Upper lobe of left lung (tissue), 6 donors: ENCODE data around the gene CEP170. TPM values are rescaled to one million over a fixed set of nuclear protein-coding genes. Genes with fewer than 3 reads are reported as not detected.
"Not testable (repeated sequence)": the region's sequence is repeated elsewhere in the genome, so short reads cannot be mapped to it uniquely, and the experiment has no call there.

Experiments used
- ATAC-seq, 2 donors: fragments of 200-7000 bp; cut with Tn5 transposase; one replicate each; pipeline ENCODE4 v1.9.1; 2022; ENCODE audit warnings: mild to moderate bottlenecking in 2 of 2, moderate library complexity in 2 of 2; ENCODE audit not compliant: low FRiP score in 2 of 2
- DNase-seq, 2 donors: peaks; one replicate each; pipeline ENCODE4 v3.0.0-alpha.2; 2019 to 2020
- H3K27ac ChIP-seq, 4 donors: fragments of 200-600 bp; sonication (generic); one replicate each; pipeline ENCODE4 v1.5.1; 2016 to 2019
- H3K27me3 ChIP-seq, 4 donors: fragments of 200-600 bp; sonication (generic); one replicate each; pipeline ENCODE4 v1.5.1; 2017 to 2019
- H3K36me3 ChIP-seq, 4 donors: fragments of 200-600 bp; sonication (generic); one replicate each; pipeline ENCODE4 v1.5.1; 2016 to 2019
- H3K4me1 ChIP-seq, 4 donors: fragments of 200-600 bp; sonication (generic); one replicate each; pipeline ENCODE4 v1.5.1; 2018 to 2019
- H3K4me3 ChIP-seq, 4 donors: fragments of 200-600 bp; sonication (generic); one replicate each; pipeline ENCODE4 v1.5.1; 2017 to 2019; ENCODE audit warnings: mild to moderate bottlenecking in 2 of 4, moderate library complexity in 1 of 4
- H3K9me3 ChIP-seq, 4 donors: fragments of 200-600 bp; sonication (generic); one replicate each; pipeline ENCODE4 v1.5.1; 2018 to 2019
- CTCF ChIP-seq, 6 experiments: fragments of 450-650 bp in 4 of 6; fragments of 200-600 bp in 2 of 6; sonication (generic) in 2 of 6; IDR thresholded peaks; one replicate each; pipeline ENCODE4 v1.5.1; 2016 to 2019; ENCODE audit warnings: antibody characterized with exemption in 6 of 6
- POLR2A ChIP-seq, 4 donors: fragments of 450-650 bp; IDR thresholded peaks; one replicate each; pipeline ENCODE4 v1.5.1; 2016 to 2017; ENCODE audit warnings: antibody characterized with exemption in 4 of 4, mild to moderate bottlenecking in 2 of 4
- POLR2AphosphoS5 ChIP-seq, 2 donors: sonication (generic); formaldehyde crosslinking; IDR thresholded peaks; one replicate each; pipeline ENCODE4 v1.5.1; 2017; ENCODE audit warnings: antibody characterized with exemption in 2 of 2
- WGBS, 2 donors: methylation state at CpG; one replicate each; pipeline ENCODE4 v1.1.5; 2017 to 2018; 5-methylcytosine and 5-hydroxymethylcytosine counted together
- small RNA-seq, 4 donors: library from RNA; depleted of rRNA; stranded (forward); fragments of <200 nt; gene quantifications; one replicate each; pipeline ENCODE3, GENCODE V24; 2016
- total RNA-seq, 6 donors: library from RNA; depleted of rRNA in 4 of 6; stranded (reverse); fragments of >200 nt in 4 of 6; gene quantifications; one replicate each; pipeline versions ENCODE4 v1.1.0 to v1.2.1, GENCODE V29; 2016 to 2021
- donor health status: DM: no; HTN: no; CAD: no; lungs with moderate emphysema.
- donor health status: DM: no; HTN: yes; CAD: no; lungs with severe emphysema.

Gene CEP170
- total RNA-seq, 6 donors from 2014 or later, result 47.6 to 160 (median 88.6) TPM

GRCh38 chr1:243114769-243115168 is 140.3 kb downstream of the CEP170 start:
- H3K27ac ChIP-seq, H3K4me1 ChIP-seq, H3K36me3 ChIP-seq, H3K9me3 ChIP-seq, DNase-seq, ATAC-seq, H3K4me3 ChIP-seq, H3K27me3 ChIP-seq: not testable (repeated sequence)
- 86% methylated on average over 3 of the region's 3 CpGs; no CpG with 5 or more reads in 1 of the 2 donors for WGBS, 2 donors

- not testable (repeated sequence) for H3K9me3 ChIP-seq, H3K27me3 ChIP-seq, H3K4me1 ChIP-seq, H3K27ac ChIP-seq, H3K36me3 ChIP-seq, H3K4me3 ChIP-seq
- ATAC-seq (peak; percentile 56 to 75), DNase-seq (peak in 1 of 2 donors; percentile 25)
- 15 to 28% methylated on average over 6 to 8 of the region's 8 CpGs for WGBS, 2 donors
Observed at GRCh38 chr1:243114059-243114713, 140.9 kb downstream of the CEP170 start.

- H3K4me1 ChIP-seq, ATAC-seq, H3K27ac ChIP-seq, H3K36me3 ChIP-seq, H3K27me3 ChIP-seq, H3K9me3 ChIP-seq, DNase-seq, H3K4me3 ChIP-seq: not testable (repeated sequence)
- WGBS, 2 donors, result 92 to 93% methylated on average over 5 to 12 of the region's 12 CpGs
Observed at GRCh38 chr1:243107171-243107570, 147.9 kb downstream of the CEP170 start.

- DNase-seq, H3K4me1 ChIP-seq, H3K27ac ChIP-seq, ATAC-seq, H3K9me3 ChIP-seq, H3K27me3 ChIP-seq, H3K36me3 ChIP-seq, H3K4me3 ChIP-seq: not testable (repeated sequence)
- whole genome bisulfite sequencing, 2 donors, result 62 to 67% methylated on average over 6 of the region's 6 CpGs
Observed at GRCh38 chr1:243105652-243106332, 149.3 kb downstream of the CEP170 start.

GRCh38 chr1:243105104-243105503 is 150.0 kb downstream of the CEP170 start:
- H3K4me3 ChIP-seq, ATAC-seq, DNase-seq, H3K27ac ChIP-seq, H3K4me1 ChIP-seq, H3K9me3 ChIP-seq, H3K27me3 ChIP-seq, H3K36me3 ChIP-seq: not testable (repeated sequence)

GRCh38 chr1:243104452-243104851 is 150.6 kb downstream of the CEP170 start:
- ATAC-seq, result not testable (repeated sequence)
- WGBS, 2 donors, result 78 to 81% methylated on average over 5 of the region's 5 CpGs

GRCh38 chr1:243101551-243102050 is 153.5 kb downstream of the CEP170 start:
- Histone ChIP-seq H3K27ac (peak overlapping the region in 2 of 4 donors; percentile 36 to 49), H3K4me3 (peak overlapping the region in 3 of 4 donors; percentile 32 to 34 (median 34))
- WGBS, 2 donors, result 25 to 47% methylated on average over 38 to 39 of the region's 40 CpGs
- DNase-seq, result peak; percentile 30 to 91
- TF ChIP-seq POLR2A (IDR thresholded peaks at IDR 0.05), result peak in 1 of 4 donors; percentile 39
- TF ChIP-seq CTCF (IDR thresholded peaks at IDR 0.05), result peak in 2 of 6 experiments; percentile 10 to 20
- TF ChIP-seq POLR2AphosphoS5 (IDR thresholded peaks at IDR 0.05), result peak in 1 of 2 donors; percentile 29
- H3K36me3 ChIP-seq, H3K27me3 ChIP-seq, H3K9me3 ChIP-seq, H3K4me1 ChIP-seq: not testable (repeated sequence)
- ATAC-seq, result peak in 1 of 2 donors; percentile 40

More at GRCh38 chr1:243104452-243104851, 150.6 kb downstream of the CEP170 start:
- not testable (repeated sequence) for H3K9me3 ChIP-seq, DNase-seq, H3K4me3 ChIP-seq, H3K27ac ChIP-seq, H3K27me3 ChIP-seq, H3K36me3 ChIP-seq, H3K4me1 ChIP-seq

- 87 to 89% methylated on average over 3 of the region's 3 CpGs for WGBS, 2 donors
- ATAC-seq, result not testable (repeated sequence)
Observed at GRCh38 chr1:243087368-243087767, 167.7 kb downstream of the CEP170 start.

More at GRCh38 chr1:243087368-243087767, 167.7 kb downstream of the CEP170 start:
- not testable (repeated sequence) for H3K27me3 ChIP-seq, H3K27ac ChIP-seq, H3K4me3 ChIP-seq, H3K4me1 ChIP-seq, H3K9me3 ChIP-seq, H3K36me3 ChIP-seq, DNase-seq

Small RNA genes lying within 50 kb of the gene (small RNA-seq; reads per million reads assigned to genes)
- gene RNU6-747P, result 0 reads per million in 4 donors

Other genes starting within 250 kb of the CEP170 start
- gene SDCCAG8, start 760 bp upstream of the CEP170 start, total RNA-seq, result 100 to 1,000 TPM in 2 of 6 donors, 10 to 100 TPM in 4; 52.5 to 295 (median 95.2) TPM